Stimulated activated CD4-positive, alpha-beta T cell treated with anti-CD3 and anti-CD28 coated beads, Interleukin-4, amount 100 ng/mL, for 4 hours (primary cell): ENCODE data around the gene B4GALT6.
A peak's percentile ranks its signal among the peaks of the same experiment; 100 is the strongest.

ENCODE experiments used
- DNase-seq, 2 experiments: peaks; one replicate each; pipeline ENCODE4 v3.0.0-alpha.2; 2020

The B4GALT6 gene

GRCh38 chr18:31658670-31659575 is 25.5 kb downstream of the B4GALT6 start:
- DNase-seq: no peak

- DNase-seq: peak in 1 of 2 experiments; percentile 24
Observed at GRCh38 chr18:31657823-31658669, 26.3 kb downstream of the B4GALT6 start.

GRCh38 chr18:31656754-31657153 is 27.6 kb downstream of the B4GALT6 start:
- DNase-seq: no peak

- DNase-seq: no peak
Observed at GRCh38 chr18:31655354-31655753, 29.0 kb downstream of the B4GALT6 start.

GRCh38 chr18:31652877-31653276 is 31.5 kb downstream of the B4GALT6 start:
- DNase-seq: no peak

- DNase-seq: no peak
Observed at GRCh38 chr18:31652357-31652756, 32.0 kb downstream of the B4GALT6 start.

- DNase-seq: no peak
Observed at GRCh38 chr18:31651369-31651768, 33.0 kb downstream of the B4GALT6 start.

GRCh38 chr18:31649978-31650719 is 34.2 kb downstream of the B4GALT6 start:
- no peak for DNase-seq

GRCh38 chr18:31649449-31649848 is 34.9 kb downstream of the B4GALT6 start:
- DNase-seq: no peak

- no peak for DNase-seq
Observed at GRCh38 chr18:31648966-31649429, 35.4 kb downstream of the B4GALT6 start.

- DNase-seq: no peak
Observed at GRCh38 chr18:31648458-31648857, 35.9 kb downstream of the B4GALT6 start.

- no peak for DNase-seq
Observed at GRCh38 chr18:31647127-31647753, 37.1 kb downstream of the B4GALT6 start.

GRCh38 chr18:31646332-31647126 is 37.9 kb downstream of the B4GALT6 start:
- DNase-seq: no peak

- no peak for DNase-seq
Observed at GRCh38 chr18:31645411-31645810, 39.0 kb downstream of the B4GALT6 start.

- DNase-seq: no peak
Observed at GRCh38 chr18:31643003-31643402, 41.4 kb downstream of the B4GALT6 start.

GRCh38 chr18:31637445-31637844 is 46.9 kb downstream of the B4GALT6 start:
- no peak for DNase-seq

GRCh38 chr18:31636387-31636786 is 48.0 kb downstream of the B4GALT6 start:
- DNase-seq: no peak

- DNase-seq: no peak
Observed at GRCh38 chr18:31634331-31634713, 50.1 kb downstream of the B4GALT6 start.

GRCh38 chr18:31633392-31634330 is 50.7 kb downstream of the B4GALT6 start:
- DNase-seq: no peak

- DNase-seq: no peak
Observed at GRCh38 chr18:31632356-31632755, 52.0 kb downstream of the B4GALT6 start.
